ENCODE measurements around the gene DIS3L. TPM values are rescaled to one million over a fixed set of nuclear protein-coding genes. Genes with fewer than 3 reads are reported as not detected.

DIS3L gene
- total RNA-seq, 1 donor: 40.5 TPM

Small RNAs within 50 kb of the gene (small RNA-seq; reads per million reads assigned to genes)
- gene RF00019 (not detected), gene SCARNA14 (16.4 reads per million, percentile 94 among the genes with 10 or more reads in this experiment)

Other genes starting within 250 kb of the DIS3L start
- gene MEGF11, start 39.8 kb upstream of the DIS3L start, total RNA-seq: not detected in 2 replicates
- 7.4 and 9.0 TPM in 2 replicates for gene TIPIN, start 63.1 kb downstream of the DIS3L start, total RNA-seq
- 19.2 and 21.2 TPM in 2 replicates for gene MAP2K1, start 93.3 kb downstream of the DIS3L start, total RNA-seq
- gene SNAPC5, start 204.2 kb downstream of the DIS3L start, total RNA-seq: 14.5 and 18.0 TPM in 2 replicates
- gene RPL4, start 211.3 kb downstream of the DIS3L start, total RNA-seq: 2,311 and 3,002 TPM in 2 replicates
- gene ZWILCH, start 211.8 kb downstream of the DIS3L start, total RNA-seq: 8.7 and 13.0 TPM in 2 replicates

All from osteoblast (primary cell).